ENCODE data around the gene SNTG2.

The SNTG2 gene

DNA sequence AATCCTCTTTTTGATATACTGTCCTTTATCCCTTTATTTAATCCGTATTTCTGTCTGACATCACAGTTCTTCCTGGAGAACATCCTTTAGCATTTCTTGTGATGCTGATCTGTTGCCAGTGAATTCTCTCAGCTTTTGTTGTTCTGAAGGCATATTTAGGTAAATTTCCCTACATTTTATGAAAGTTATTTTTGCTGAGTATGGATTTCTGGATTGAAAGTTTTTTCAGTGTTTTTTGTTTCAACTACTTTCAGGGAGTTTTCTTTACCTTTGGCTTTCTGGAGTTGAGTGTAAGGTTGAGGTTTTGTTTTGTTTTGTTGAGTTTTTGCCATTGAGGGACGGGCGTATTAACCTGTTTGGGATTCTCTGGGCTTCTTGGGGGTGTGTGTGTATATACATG, 22.5 kb downstream of the SNTG2 start:
- TF ChIP-seq, protein P1, sequence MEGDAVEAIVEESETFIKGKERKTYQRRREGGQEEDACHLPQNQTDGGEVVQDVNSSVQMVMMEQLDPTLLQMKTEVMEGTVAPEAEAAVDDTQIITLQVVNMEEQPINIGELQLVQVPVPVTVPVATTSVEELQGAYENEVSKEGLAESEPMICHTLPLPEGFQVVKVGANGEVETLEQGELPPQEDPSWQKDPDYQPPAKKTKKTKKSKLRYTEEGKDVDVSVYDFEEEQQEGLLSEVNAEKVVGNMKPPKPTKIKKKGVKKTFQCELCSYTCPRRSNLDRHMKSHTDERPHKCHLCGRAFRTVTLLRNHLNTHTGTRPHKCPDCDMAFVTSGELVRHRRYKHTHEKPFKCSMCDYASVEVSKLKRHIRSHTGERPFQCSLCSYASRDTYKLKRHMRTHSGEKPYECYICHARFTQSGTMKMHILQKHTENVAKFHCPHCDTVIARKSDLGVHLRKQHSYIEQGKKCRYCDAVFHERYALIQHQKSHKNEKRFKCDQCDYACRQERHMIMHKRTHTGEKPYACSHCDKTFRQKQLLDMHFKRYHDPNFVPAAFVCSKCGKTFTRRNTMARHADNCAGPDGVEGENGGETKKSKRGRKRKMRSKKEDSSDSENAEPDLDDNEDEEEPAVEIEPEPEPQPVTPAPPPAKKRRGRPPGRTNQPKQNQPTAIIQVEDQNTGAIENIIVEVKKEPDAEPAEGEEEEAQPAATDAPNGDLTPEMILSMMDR (IDR thresholded peaks at IDR 0.05; ENCODE audit: low read depth, low read length): no peak
- H3K9me3 ChIP-seq (ENCODE audit: severe bottlenecking): peaks cover 2% of the 10 kb centered on the region
- H3K4me3 ChIP-seq (ENCODE audit: low read depth, low read length): no peak overlapping the region
- no peaks in the 10 kb centered on the region for H3K27me3 ChIP-seq (ENCODE audit: insufficient read depth, low read depth, severe bottlenecking)
- no peak overlapping the region for H3K27ac ChIP-seq
- H3K36me3 ChIP-seq: no peaks in the 10 kb centered on the region
- no peak for DNase-seq

DNA sequence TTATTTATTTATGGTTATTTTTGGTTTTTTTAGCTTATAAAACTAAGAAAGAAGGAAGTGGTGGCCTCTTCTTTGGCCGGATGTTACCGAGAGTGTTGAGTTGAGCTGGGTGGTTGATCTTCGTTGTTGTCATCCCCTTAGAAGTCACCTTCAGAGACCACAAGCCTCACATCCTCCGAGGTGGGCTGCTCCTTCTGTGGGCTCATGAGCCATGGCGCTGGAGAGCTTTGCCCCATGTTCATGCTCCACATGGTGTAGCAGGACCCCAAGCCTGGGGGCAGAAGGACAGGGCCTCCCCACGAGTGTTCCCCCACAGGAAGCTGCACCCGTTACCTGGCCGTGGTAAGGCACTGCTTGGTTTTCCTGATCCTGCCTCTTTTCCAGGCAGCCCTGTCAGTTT, 23.4 kb downstream of the SNTG2 start:
- Histone ChIP-seq H3K9me3 (ENCODE audit: severe bottlenecking) (peaks cover 2% of the 10 kb centered on the region), H3K27me3 (ENCODE audit: insufficient read depth, low read depth, severe bottlenecking) (no peaks in the 10 kb centered on the region), H3K4me3 (ENCODE audit: low read depth, low read length) (no peak overlapping the region), H3K27ac (no peak overlapping the region), H3K36me3 (no peaks in the 10 kb centered on the region)
- DNase-seq: no peak
- TF ChIP-seq, protein P1 (IDR thresholded peaks at IDR 0.05; ENCODE audit: low read depth, low read length): no peak

DNA sequence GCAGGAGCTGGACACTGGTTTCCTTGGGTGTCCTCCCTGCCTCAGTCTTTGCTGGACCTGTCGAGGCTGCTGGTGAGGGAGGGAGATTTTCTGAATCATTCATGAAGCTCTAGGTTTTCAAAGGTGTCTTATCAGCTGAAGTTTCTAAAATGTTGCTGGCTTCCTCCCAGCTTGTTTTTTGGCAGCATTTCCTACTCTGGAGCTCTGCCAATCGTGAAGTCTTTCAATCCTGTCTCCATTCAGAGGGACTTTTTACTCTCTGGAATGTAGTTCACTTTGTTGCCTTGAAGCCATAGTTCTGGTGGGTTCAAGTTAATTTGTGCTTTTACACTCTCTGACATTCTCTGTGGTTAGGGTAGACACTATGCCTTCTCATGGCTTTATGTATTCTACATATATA, 23.9 kb downstream of the SNTG2 start:
- no peaks in the 10 kb centered on the region for H3K36me3 ChIP-seq
- no peaks in the 10 kb centered on the region for H3K9me3 ChIP-seq (ENCODE audit: severe bottlenecking)
- no peaks in the 10 kb centered on the region for H3K27me3 ChIP-seq (ENCODE audit: insufficient read depth, low read depth, severe bottlenecking)
- no peak overlapping the region for H3K27ac ChIP-seq
- no peak for DNase-seq
- H3K4me3 ChIP-seq (ENCODE audit: low read depth, low read length): no peak overlapping the region
- TF ChIP-seq, protein P1 (IDR thresholded peaks at IDR 0.05; ENCODE audit: low read depth, low read length): no peak

DNA sequence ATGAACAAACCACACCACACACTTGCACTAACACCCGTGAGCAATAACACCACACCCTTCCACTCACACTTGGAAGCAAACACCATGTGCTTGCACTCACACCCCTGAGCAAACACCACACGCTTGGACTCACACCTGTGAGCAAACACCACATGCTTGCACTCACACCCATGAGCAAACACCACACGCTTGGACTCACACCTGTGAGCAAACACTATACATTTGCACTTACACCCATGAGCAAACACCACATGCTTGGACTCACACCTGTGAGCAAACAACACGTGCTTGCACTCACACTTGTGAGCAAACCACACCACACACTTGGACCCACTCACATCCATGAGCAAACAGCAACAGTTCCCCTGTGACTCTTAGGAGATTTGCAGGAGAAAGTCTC, 24.4 kb downstream of the SNTG2 start:
- no peak for DNase-seq
- no peaks in the 10 kb centered on the region for H3K9me3 ChIP-seq (ENCODE audit: severe bottlenecking)
- TF ChIP-seq, protein P1 (IDR thresholded peaks at IDR 0.05; ENCODE audit: low read depth, low read length): no peak
- no peaks in the 10 kb centered on the region for H3K27me3 ChIP-seq (ENCODE audit: insufficient read depth, low read depth, severe bottlenecking)
- H3K36me3 ChIP-seq: no peaks in the 10 kb centered on the region
- H3K4me3 ChIP-seq (ENCODE audit: low read depth, low read length): no peak overlapping the region
- no peak overlapping the region for H3K27ac ChIP-seq

DNA sequence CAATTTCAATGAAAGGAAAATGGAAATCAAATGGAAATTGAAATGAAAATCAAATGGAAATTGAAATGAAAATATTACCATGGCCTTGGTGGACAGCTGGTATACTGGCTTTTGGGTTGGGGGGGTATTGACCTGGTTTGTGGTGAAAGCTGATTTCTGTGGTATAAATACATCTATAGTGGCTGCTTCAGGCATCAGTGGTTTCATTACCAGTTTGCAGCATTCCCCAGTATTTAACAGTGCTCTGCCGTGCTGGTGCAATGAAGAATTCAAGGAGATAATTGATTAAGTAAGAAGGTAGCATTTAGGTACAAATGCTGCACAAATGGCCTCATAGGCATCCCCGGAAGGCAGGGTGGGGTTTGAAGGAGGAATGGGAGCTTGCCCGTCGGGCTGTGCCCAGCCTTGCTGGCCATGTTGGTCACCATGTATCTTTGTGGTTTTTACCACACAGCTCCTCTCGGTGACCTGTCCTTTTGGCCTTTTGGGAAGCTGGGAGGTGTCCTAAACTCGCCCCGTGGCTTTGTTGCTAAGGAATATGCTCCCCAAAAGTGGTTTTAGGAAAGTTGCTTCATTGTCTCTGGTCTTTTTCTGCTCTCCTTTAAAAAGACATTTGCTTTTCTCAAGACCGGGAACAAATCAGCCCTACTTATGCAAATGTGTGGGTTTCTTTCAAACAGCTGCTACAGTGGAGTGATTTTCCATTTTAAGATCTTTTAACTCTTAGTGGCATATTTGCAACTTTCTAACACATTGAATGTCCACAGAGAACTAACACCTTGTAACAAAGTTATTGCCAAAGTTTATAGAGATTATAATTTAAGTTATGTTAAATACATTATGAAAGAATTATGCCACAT, 28.6 kb downstream of the SNTG2 start:
- H3K36me3 ChIP-seq: no peaks in the 10 kb centered on the region
- TF ChIP-seq, protein P1 (IDR thresholded peaks at IDR 0.05; ENCODE audit: low read depth, low read length): no peak
- no peak overlapping the region for H3K27ac ChIP-seq
- H3K9me3 ChIP-seq (ENCODE audit: severe bottlenecking): no peaks in the 10 kb centered on the region
- DNase-seq: no peak
- no peaks in the 10 kb centered on the region for H3K27me3 ChIP-seq (ENCODE audit: insufficient read depth, low read depth, severe bottlenecking)
- H3K4me3 ChIP-seq (ENCODE audit: low read depth, low read length): no peak overlapping the region

DNA sequence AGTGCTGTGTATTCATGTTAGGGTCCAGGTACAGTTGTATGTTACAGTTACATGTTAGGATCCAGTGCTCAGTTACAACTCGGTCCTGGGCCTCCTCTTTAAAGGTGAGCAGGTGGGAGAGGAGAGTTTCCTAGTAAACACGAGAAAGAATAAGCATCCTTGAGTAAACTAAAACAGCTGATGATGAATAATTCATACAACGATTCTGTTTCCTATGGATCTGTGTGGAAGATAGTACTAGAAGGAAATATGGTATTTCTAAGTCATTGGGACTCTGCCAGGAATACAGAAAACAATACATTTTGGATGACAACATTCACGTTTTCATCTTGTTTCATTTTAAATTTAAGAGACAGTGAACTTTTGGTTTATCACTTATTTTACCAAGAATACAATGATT, 29.5 kb downstream of the SNTG2 start:
- DNase-seq: no peak
- no peak overlapping the region for H3K4me3 ChIP-seq (ENCODE audit: low read depth, low read length)
- H3K27me3 ChIP-seq (ENCODE audit: insufficient read depth, low read depth, severe bottlenecking): no peaks in the 10 kb centered on the region
- no peaks in the 10 kb centered on the region for H3K9me3 ChIP-seq (ENCODE audit: severe bottlenecking)
- no peaks in the 10 kb centered on the region for H3K36me3 ChIP-seq
- no peak overlapping the region for H3K27ac ChIP-seq
- TF ChIP-seq, protein P1 (IDR thresholded peaks at IDR 0.05; ENCODE audit: low read depth, low read length): no peak

Measured in WERI-Rb-1 (cell line).